Kidney glomerular epithelial cell (primary cell): ENCODE data around the gene TEK.

Experiments used
- DNase-seq: peaks from one replicate; lab custom pipeline; 2025; lab: John Stamatoyannopoulos, UW

TEK gene

GRCh38 chr9:27179245-27179865 lies 70.3 kb downstream of the TEK start:
- no peak for DNase-seq

DNA sequence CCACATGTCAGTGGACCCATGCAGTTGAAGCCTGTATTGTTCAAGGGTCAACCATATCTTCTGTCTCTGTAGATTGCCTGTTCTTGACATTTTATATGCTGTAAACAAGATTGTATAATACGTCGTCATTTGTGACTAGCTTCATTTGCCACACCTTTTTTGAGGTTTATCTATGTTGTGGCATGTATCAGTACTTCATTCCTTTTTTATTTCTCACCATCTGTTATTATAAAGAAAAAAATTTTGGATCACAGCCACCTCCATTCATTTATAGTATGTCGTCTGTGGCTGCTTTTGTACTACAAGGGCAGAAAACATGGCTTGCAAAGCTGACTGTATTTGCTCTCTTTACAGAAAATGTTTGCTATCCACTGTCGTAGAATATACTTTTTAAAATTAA lies 72.4 kb downstream of the TEK start:
- DNase-seq: no peak

DNA sequence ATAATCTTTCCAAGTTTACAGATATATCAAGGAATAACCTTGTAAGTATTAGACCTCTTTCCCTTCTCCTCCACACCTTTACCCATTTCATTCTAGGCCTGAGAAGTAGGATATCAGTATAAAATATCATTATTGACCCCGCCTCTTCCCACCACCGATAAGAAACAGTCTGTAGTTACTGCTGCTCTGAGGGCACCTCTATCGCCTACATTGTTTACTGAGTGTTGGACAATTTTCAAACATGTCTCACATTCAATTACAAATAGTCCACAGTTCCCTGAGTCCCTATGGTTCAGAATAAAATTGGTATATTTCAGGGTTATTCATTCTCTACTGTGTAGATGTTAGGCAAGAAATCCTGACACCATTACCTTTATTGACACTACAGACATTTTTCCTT lies 73.4 kb downstream of the TEK start:
- DNase-seq: no peak

- DNase-seq: no peak
These were observed 74.1 kb downstream of the TEK start for GRCh38 chr9:27183131-27183530.

DNA sequence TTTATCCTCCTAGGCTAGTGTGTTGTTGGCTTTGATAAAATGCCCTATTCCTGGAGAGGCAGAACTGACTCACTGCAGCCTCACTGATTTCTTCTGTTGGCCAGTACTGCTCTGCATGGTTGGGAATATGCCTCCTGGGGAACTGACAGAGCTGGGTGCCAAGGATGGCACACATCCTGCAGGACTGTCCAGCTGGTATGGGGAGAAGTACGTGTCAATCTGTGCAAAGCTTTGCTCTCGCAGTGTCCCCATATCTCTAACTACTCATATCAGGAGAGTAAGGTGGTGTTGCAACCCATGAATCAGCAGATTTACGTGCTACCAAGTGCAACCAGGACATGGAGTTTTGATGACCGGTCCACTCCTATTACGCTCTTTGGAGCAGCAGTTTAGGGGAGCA lies 74.7 kb downstream of the TEK start:
- DNase-seq: no peak

DNA sequence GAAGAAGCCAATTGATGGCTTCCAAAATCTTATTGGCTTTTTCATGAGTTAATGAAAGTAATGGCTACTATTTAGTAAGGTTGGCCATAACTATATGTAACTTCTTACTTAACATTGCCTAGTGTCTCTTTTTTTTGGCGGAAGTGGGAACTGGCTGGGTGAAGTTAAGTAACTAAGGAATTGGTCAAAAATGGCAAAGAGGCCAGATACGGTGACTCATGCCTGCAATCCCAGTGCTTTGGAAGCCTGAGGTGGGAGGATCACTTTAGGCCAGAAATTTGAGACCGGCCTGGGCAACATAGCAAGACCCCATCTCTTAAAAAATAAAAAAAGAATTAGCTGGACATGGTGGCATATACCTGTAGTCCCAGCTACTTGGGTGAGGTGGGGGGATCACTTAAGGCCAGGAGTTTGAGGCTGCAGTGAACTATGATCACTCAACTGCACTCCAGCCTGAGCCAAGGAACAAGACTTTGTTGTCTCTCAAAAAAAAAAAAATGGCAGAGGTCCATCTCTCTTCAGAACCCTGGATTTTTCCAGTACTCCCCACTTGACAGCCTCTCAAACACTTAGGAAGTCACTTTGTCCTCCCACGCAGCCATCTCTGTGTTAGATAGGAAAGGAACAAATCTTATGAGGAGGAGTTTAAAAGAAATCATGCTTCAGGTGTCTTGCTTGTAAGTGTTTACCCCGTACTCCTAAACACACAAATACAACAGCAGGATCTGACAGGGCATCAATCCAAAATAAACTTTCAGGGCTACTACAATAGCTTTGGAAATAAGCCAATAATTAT lies 75.7 kb downstream of the TEK start:
- peak; percentile 8 for DNase-seq

DNA sequence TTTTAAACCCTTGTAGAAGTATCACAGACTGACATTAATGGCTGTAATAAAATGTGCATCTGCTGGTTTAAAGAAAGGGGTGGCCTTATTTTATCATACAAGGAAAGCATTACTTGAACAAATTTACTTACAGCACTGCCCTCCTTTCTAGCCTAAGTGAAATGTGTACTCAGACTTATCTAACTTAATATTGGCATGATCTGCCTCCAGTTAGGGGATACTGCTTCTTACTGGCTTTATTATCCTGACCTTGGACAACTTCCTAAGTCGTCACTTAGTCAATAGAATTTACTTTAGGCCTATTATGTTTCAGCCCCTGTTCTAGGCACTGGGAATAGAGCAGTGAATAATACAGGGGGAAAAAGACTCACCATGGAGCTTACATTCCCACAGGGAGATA lies 79.4 kb downstream of the TEK start:
- DNase-seq: no peak

GRCh38 chr9:27189426-27189825 lies 80.4 kb downstream of the TEK start:
- DNase-seq: no peak

DNA sequence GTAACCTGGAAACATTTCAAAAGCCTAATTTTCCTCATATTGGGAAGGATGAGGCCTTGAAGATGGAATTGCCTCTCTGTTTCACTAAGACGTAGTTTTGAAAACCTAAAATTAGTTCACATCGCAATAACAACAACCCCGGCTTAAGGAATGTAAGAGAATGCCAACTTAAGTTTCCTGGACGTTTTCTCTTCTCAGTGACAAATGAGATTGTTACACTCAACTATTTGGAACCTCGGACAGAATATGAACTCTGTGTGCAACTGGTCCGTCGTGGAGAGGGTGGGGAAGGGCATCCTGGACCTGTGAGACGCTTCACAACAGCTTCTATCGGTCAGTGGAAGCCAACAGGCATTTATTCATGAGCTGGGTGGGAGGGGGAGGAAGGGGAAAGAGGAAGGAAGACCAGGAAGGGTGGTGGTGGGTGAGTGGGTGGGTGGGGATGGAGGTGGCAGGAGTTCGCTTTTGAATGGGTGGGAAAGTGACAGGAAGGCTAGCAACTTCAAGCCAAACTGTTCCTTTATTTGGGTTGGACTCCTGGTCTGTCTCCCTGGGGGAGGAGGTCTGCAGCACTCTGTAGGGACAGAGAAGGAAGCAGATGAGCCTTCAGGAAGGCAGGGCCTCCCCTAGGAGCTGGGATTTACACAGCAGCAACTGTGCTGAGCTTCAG lies 83.4 kb downstream of the TEK start:
- no peak for DNase-seq

- DNase-seq: no peak
These were observed 84.9 kb downstream of the TEK start for GRCh38 chr9:27193886-27194285.

- peak; percentile 42 for DNase-seq
These were observed 85.5 kb downstream of the TEK start for GRCh38 chr9:27194401-27195091.

DNA sequence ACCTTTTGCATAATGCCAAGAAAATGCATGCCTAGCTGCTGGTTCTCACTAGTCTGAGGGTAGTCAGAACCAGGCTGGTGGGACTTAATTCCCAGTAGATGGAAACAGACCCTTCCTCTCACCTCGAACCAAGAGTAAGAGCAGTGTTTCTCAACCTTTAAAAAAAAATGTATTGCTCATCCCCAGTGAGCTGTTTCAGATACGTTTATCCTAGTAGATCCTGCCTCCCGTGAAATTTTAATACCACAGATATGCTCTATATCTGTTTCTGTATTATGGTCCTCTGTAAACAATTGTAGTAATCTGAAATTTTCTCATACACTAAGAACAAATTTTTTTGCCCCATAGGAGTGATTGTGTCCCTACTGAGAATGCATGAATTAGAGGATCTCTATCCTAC lies 86.2 kb downstream of the TEK start:
- no peak for DNase-seq

GRCh38 chr9:27196383-27196782 lies 87.4 kb downstream of the TEK start:
- no peak for DNase-seq

- no peak for DNase-seq
These were observed 89.2 kb downstream of the TEK start for GRCh38 chr9:27198190-27198589.

DNA sequence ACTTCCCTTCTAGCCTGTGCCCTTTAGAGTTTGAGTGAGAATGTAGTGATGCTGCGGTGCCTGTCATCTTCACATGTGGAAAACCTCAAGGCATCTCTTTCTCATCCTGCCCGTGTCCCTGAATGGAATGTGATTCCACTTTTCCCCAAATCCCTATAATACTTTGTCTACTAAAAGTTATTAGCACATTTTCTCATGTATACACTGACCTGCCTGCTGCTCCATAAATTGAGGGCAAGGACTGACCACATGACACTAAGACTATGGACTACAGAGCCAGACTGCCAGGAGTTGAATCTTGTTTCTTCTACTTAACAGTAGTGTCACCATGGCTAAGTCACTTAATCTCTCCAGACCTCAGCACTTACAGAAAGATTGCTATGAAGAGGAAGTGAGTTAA lies 93.0 kb downstream of the TEK start:
- no peak for DNase-seq

- DNase-seq: no peak
These were observed 94.8 kb downstream of the TEK start for GRCh38 chr9:27203783-27204182.

GRCh38 chr9:27204578-27204977 lies 95.6 kb downstream of the TEK start:
- no peak for DNase-seq

DNA sequence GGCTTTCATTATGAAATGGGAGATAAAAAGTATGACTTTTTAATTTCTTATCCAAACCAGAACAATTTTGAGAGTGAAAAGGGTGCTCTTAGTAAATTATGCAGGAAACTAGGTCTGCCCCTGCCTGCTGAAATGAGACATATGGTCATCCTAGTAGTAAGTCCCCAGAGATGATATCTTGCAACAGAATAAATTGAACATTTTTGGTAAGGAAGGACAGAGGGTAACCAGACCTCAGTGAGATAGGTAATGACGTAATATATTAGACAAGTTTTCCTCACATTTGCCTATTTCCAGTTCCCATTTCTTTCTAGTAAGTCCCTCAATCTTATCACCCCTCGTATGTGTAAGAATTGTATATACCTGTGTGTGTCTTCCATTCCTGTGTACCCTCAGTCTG lies 96.2 kb downstream of the TEK start:
- no peak for DNase-seq

GRCh38 chr9:27206041-27206440 lies 97.0 kb downstream of the TEK start:
- no peak for DNase-seq

DNA sequence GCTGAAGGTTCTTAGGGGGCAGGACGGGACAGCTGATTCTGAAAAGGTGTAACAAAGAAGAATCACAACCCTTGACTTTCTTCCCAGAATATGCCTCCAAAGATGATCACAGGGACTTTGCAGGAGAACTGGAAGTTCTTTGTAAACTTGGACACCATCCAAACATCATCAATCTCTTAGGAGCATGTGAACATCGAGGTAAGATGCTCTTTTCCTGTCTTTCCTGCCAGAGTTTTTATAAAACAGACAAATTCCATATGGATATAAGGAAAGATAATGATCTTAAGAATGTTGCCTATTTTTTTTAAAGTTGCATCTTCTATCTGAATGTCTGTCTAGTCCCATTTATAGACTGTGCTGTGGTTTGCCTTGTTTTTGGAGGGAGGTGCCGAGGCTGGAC lies 100.0 kb downstream of the TEK start:
- DNase-seq: no peak

DNA sequence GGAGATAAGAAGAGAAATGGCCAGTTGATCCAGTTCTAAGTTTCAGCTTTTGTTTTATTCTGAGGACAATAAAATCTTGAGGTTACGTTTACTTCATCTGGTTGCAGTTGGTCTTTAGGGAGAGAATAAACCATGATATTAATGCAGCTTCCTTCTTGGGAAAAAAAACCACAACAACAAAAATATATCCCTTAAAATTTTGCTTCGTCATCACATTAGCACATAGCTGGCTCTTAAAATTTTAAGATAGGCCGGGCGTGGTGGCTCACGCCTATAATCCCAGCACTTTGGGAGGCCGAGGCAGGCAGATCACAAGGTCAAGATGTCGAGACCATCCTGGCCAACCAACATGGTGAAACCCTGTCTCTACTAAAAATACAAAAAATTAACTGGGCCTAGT lies 101.6 kb downstream of the TEK start:
- no peak for DNase-seq

DNA sequence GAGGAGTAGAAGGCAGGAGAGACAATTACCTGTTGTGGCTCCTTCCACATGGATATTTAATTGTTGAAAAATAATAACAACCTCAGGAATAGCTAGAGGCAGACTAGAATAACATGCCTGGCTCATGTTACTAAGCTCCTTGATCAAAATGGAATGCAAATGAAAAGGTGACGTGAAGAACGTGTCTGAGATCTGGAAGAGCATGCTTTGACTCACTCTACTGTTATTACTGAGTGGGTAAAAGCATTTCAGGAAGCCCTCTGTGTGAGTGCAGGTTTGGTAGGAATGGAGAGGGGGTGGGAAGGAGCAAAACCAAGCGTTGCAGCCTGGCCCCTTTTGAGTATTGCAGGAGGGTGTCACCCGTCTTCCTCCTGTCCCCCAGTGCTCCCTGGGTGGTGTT lies 103.2 kb downstream of the TEK start:
- DNase-seq: no peak

- DNase-seq: no peak
These were observed 103.6 kb downstream of the TEK start for GRCh38 chr9:27212621-27213020.
